Bladder microvascular endothelial cell (primary cell): ENCODE data around the gene ABCA2. TPM values are rescaled to one million over a fixed set of nuclear protein-coding genes. Genes with fewer than 3 reads are reported as not detected.

Experiments used
- total RNA-seq: library from RNA; depleted of rRNA; stranded (reverse); fragments of >200 nt; gene quantifications from 2 replicates; pipeline ENCODE4 v1.2.3, GENCODE V29; 2014

ABCA2 gene, protein sequence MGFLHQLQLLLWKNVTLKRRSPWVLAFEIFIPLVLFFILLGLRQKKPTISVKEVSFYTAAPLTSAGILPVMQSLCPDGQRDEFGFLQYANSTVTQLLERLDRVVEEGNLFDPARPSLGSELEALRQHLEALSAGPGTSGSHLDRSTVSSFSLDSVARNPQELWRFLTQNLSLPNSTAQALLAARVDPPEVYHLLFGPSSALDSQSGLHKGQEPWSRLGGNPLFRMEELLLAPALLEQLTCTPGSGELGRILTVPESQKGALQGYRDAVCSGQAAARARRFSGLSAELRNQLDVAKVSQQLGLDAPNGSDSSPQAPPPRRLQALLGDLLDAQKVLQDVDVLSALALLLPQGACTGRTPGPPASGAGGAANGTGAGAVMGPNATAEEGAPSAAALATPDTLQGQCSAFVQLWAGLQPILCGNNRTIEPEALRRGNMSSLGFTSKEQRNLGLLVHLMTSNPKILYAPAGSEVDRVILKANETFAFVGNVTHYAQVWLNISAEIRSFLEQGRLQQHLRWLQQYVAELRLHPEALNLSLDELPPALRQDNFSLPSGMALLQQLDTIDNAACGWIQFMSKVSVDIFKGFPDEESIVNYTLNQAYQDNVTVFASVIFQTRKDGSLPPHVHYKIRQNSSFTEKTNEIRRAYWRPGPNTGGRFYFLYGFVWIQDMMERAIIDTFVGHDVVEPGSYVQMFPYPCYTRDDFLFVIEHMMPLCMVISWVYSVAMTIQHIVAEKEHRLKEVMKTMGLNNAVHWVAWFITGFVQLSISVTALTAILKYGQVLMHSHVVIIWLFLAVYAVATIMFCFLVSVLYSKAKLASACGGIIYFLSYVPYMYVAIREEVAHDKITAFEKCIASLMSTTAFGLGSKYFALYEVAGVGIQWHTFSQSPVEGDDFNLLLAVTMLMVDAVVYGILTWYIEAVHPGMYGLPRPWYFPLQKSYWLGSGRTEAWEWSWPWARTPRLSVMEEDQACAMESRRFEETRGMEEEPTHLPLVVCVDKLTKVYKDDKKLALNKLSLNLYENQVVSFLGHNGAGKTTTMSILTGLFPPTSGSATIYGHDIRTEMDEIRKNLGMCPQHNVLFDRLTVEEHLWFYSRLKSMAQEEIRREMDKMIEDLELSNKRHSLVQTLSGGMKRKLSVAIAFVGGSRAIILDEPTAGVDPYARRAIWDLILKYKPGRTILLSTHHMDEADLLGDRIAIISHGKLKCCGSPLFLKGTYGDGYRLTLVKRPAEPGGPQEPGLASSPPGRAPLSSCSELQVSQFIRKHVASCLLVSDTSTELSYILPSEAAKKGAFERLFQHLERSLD (N-terminal part only)
- 5.0 and 29.3 TPM in 2 replicates for total RNA-seq

DNA sequence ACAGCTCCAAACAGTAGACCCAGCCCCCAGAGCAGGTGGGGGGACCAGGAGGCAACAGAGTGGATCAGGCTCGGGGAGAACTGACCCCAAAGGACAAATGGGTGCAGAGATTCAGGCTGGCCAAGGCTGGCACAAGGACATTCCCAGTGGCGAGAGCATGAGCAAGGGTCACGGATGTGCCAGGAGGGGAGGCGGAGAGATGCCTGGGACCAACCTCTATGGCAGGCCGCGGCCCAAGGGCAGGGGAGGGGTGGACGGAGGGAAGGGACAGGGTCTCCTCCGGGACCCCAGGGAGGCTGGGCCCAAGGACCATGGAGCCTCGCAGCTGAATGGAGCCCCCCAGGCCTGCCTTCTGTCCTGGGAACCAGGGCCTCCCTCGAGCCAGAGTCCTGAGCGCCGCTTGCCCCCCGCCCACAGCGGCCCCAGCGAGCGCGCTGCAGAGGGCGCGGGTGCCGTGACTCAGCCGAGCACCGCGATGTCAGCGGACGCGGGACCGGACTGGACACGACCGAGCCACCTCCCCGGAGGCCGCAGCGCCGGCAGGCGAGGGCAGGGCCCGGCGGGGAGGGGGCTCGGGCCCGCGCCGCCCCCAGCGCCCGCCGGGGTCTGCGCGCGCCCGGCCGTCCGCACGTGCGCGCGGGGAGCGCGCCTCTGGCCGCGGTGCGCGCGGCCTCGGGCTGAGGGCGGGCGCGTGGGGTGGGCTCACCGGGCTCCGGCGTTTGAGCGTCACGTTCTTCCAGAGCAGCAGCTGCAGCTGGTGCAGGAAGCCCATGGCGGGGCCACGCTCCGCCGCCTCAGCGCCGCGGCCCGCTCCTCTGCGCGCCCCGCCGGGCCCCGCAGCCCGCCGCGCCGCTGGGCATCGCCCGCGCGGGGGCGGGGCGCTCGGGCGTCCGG lies at the start of gene ABCA2:
Gene ABCA2 (minus strand): TSS at position 869 of the 894 bp plus-strand sequence. CDS start 97 bp downstream, at position 772.

DNA sequence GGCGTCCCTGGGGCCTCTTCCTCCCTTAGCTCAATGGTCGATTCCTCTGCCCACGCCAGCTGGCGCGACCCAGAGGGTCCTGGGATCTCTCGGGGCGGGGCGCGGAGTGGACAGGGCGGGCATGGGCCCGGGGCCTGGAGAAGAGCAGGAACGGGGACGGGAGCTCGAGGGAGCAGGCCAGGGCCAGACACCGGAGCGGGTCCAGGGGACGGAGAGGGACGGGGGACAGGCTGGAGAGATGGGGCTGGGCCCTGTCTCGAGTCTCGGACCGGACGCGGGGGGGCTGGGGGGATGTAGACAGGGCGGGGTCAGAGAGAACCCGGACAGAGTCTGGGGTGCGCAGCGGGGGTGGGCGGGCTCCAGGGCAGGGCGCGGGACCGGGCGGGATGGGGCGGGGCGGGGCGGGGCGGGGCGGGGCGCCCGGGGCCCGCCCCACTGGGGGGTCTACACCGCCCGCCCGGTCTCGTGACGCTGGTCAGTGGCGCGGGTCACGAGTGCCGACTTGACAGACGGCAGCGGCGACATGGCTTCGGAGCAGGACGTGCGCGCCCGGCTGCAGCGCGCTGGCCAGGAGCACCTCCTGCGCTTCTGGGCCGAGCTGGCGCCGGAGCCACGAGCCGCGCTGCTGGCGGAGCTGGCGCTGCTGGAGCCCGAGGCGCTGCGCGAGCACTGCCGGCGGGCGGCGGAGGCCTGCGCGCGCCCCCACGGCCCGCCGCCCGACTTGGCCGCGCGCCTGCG lies 49.1 kb upstream of the ABCA2 start, which contains the start of gene UAP1L1:
Gene UAP1L1 (plus strand): TSS at position 508 of the 738 bp plus-strand sequence. CDS start 16 bp downstream, at position 524.

DNA sequence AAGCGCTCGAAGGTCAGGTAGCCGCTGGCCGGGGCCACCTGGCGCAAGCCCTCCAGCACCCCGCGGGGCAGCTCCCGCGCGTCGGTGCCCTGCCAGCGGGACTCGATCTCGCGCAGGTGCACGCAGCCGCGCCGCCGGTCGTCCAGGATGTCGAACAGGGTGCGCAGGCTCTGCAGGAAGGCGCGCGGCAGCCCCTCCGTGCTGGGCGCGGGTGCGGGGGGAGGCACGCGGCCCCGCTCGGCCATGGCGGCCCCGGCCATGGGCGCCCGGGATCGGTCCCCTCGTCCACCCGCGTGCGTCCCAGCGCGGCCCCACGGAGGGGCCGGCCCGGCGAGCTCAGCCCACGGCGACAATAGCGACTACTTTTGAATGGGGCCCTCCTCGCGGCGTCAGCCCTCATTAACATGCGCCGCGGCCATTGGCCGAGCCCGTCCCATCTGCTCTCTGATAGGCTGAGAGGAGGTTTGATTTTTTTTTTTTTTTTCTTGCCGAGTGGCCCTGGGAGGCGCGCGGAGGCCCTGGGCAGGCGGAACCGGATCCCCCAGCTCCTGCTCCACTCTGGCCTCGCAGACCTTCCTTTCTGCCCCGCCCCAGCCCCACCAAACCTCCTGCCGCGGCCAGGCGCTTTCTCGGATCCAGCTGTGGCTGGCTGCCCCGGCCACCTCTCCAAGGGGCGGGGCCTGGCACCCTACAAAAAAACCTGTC lies 42.3 kb upstream of the ABCA2 start, which contains the start of gene SAPCD2:
Gene SAPCD2 (minus strand): TSS at position 357 of the 705 bp plus-strand sequence. CDS start 97 bp downstream, at position 260.

DNA sequence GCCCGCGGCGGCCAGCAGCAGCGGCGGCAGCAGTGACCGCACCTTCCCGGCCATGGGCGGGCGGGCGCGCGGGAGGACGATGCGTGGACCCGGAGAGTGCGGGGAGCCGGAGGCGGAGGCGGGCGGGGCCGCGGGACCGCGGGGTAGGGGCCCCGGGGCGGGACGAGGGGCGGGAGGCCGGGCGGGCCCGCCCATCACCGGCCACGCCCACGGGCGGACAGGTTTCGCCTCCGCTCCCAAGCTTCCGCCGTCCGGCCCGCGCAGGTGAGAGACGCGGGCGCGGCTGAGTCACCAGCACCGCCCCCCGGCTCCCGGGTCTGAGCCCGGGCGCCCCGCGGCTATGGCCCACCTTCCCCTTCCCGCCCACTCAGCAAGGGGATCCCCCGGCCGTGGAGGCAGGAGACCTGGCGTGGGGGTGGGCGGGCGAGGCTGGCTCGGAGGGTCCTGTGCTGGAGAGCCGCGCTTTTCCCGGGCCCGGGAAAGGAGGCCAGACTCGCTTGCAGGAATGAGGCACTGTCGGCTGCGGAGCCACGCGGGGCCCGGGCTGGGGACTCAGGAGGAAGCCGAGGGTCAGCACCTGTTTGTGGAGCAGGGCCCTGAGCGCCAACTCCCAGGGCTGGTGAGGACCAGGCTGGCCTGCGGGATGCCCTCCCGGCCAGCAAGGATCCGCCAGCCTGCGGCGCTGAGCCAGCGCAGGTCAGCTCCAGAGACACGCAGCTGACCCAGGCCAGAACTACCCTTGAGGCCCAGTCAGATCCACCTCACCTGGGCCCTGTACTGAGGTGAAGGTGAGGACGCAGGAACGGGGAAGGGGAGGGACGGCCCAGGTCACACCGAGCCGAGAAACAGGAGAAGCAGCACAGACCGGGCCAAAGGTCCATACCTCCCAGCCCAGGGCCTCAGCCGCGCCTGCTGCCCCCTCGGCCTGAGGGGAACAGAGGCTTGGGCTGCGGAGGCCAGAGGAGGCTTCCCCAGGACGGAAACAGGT lies 26.2 kb upstream of the ABCA2 start, which contains the start of gene ENTPD2:
Gene ENTPD2 (minus strand): TSS at position 118 of the 988 bp plus-strand sequence. CDS start 64 bp downstream, at position 54.

DNA sequence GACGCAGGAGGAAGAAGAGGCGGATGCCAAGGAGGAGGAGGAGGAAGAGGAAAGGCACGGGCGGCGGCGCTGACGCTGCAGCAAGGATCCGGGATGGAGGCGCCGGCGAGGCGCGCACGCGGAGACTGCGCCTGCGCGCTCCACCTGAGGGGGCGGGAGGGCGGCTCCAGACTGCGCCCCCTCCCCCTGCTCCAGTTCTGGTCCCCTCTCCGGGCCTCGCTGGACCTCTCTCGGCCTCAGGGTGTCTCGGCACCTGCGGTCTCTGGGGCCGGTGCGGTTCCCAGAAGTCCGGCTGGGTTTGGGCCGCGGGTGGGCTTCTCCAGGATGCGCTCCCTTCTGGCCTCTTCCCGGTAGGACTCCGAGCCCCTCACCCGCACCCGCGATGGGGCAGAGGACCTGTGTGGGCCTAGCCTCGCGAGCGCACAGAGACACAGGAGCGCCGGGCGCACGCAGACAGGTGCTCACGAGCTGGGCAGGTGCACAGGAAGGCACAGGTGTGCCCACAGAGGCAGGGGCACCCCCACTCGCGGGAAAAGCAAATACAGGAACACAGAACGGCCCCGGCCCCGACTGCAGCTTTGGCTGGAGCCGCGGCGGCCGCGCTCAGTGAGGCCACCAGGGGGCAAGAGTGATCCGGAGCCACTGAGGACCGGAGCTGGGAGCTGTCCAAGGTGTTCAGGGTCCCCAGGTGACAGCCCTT lies 18.2 kb upstream of the ABCA2 start, which contains the start of gene NPDC1:
Gene NPDC1 (minus strand): TSS at position 90 of the 700 bp plus-strand sequence. CDS start 188 bp downstream, outside the sequence.

DNA sequence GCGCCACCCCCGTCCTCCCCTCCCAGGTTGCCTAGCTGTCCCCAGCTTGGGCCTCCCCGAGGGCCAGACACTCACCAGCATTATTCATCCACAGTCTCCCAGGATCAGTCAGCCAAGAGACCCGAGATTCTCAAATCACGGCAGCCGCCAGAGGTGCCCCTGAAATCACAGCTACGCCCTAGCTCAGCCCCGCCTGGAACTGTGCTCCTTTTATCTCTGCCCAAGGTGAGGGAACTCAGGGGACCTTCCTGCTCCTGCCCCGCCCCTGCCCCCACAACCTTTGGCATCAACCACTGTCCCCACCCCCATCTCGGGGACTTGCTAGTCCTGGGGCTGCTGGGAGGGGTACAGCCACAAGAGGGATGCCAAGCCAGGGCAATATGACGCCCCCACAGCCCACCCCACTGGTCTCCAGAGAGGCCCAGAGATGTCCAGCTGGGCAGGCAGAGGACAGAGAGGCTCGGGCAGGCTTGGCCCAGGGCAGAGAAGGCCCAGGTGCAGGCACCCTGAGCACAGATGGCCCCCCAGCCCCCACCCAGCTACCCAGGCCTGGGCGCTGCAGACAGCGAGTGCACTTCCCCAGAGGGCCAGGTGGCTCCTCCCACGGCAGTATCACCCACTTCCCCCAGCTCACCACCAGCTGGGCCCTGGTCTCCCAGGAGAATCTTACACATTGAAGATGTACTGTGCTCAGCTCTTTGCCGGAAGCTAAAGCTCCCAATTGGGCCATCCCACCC lies 4.0 kb upstream of the ABCA2 start, which contains the start of gene FUT7:
Gene FUT7 (minus strand): TSS at position 185 of the 737 bp plus-strand sequence. CDS start 97 bp downstream, at position 88.

DNA sequence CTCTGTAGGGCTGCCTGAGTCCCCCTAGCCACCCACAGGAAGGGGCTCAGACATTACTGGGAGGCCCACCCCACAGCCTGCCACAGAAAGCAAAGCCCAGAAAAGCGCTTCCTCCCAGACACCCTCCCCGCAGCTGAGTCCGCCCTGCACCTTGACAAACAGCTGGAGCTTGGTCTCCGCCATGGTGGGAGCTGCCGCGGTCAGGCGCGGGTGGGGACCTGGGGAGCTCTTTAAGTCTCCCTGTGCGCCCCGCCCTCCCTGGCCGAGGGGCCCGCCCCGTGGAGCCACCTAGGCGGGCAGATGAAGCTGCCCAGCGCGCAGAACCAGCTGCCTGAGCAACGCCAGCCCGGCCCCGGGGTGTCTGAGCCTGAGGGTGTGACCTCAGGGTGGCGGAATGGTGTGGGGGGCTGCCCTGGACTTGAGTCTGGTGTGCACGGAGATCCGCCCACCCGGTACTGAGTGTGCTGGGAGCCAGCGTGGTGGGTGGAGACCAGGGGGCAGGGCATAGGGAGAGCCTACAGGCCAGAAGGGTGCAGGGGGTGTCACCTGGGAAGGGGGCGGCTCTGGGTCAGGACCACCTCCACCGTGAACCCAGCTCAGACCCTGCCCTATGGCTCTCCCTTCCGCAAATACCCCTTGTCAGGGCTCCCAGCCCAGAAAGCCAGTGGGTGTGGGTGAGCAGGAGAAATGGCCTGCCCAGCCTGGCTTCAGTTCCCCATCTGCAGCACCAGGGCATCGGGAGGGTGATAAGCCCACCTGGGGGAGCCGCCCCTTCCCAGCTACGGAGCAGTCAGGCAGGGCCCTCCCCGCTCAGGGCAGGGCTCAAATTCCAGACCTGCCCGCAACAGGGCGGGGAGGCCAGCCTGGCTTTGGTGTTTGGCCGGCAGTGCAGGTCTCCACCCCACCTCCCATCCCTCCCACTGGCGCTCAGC lies 31.4 kb downstream of the ABCA2 start, which contains the start of gene CLIC3:
Gene CLIC3 (minus strand): TSS at position 208 of the 932 bp plus-strand sequence. CDS start 25 bp downstream, at position 183.

DNA sequence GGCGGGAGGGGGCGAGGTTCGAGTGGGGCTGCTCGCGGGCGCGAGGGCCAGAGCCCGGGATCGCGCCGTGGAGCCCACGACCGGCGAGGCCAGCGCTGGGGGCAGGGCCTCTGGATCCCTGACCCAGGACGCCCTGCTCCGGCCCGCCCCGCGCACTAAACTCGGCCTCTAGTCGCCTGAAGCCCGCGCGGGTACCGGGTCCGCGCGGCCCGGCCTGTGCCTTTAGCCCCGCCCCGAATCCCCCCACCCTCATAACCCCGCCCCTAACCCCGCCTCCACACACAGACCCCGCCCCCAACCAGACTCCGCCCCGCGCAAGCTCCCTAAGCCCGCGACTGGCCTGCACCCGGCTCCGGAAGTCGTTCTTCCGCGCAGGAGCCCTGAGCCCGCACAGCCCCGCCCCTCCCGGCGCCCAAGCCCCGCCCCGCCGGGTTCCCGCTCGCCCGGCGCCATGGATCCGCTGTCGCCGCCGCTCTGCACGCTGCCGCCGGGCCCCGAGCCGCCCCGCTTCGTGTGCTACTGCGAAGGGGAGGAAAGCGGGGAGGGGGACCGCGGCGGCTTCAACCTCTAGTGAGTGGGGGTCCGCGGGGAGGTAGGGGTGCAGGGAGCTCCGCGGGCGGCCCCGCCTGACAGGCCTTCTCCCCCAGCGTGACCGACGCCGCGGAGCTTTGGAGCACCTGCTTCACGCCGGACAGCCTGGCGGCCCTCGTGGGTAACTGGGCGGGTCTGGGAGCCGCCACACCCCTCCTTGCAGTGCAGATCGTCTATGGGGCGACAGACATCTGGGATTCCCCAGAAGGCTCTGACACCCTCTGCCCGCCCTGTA lies 35.8 kb downstream of the ABCA2 start, which contains the start of gene PAXX:
Gene PAXX (plus strand): TSS at position 430 of the 826 bp plus-strand sequence. CDS start 22 bp downstream, at position 452.

DNA sequence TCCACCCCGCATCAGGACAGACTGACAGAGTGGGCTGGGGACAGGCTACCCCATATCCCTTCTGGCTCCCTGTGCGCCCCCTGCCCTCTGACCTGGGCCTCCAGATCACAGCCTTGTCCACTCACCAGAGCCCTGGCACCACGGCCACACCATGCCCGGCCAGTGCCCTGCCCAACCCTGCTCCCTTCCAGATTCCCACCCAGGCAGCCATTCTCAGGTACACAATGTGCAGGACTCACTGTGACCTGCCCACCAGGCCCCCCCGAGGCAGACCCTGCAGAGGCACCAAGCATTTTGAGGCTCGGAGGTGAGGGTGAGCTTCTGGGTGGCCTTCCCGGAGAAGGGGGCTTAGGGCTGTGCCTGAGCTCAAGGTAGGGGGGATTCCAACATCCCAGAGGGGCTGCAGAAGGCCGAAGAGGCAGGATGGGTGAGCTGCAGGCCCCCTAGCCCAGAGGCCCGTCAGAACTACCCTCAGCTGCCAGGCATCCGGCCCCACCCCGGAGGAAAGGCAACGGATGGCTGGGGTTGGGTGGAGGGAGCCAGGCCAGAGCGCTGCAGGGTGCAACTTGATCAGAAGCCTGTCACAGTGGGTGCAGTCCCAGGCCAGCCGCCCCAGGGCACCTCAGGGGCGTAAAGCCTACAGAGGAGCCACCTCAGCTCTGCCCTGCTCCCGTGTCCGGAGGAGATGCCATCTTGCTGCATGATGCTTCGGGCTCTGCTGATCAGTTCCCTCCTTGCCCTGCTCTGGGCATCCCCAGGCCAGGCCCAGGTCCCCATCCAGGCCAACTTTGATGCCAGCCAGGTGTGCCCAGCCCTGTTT lies 45.6 kb downstream of the ABCA2 start, which contains the start of gene LCNL1:
Gene LCNL1 (plus strand): TSS at position 762 of the 820 bp plus-strand sequence. CDS start 594 bp downstream, outside the sequence.

DNA sequence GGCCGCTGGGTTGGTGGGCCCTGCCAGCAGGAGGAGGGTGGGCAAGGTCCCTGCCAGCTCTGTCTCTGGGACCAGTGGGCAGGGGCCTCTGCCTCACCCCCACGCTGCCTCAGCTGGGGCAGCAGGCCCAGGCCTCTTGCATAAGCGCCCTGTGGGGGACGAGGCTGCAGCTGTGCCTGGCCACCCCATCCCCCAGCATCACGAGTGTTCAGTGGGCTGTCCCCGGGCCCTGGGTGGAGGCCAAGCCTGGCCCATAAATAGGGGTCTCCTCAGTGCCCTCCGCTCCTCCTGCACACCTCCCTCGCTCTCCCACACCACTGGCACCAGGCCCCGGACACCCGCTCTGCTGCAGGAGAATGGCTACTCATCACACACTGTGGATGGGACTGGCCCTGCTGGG lies 50.8 kb downstream of the ABCA2 start, which contains the start of gene PTGDS:
Gene PTGDS (plus strand): TSS at position 282 of the 400 bp plus-strand sequence. CDS start 75 bp downstream, at position 357.

